Measurements from ENCODE around the gene DPH6. TPM values are rescaled to one million over a fixed set of nuclear protein-coding genes. Genes with fewer than 3 reads are reported as not detected.
"Not testable (repeated sequence)": the region's sequence is repeated elsewhere in the genome, so short reads cannot be mapped to it uniquely, and the experiment has no call there.

Gene DPH6
- total and polyA plus RNA-seq, 2 donors = 7.7 to 40.8 TPM

GRCh38 chr15:35362195-35362829 lies 183.7 kb downstream of the DPH6 start:
- H3K27ac ChIP-seq (ENCODE audit: low read depth) = no peak overlapping the region
- DNase-seq (ENCODE audit: extremely low spot score) = no peak
- no peaks in the 10 kb centered on the region for H3K4me1 ChIP-seq (ENCODE audit: insufficient read depth)
- no peaks in the 10 kb centered on the region for H3K36me3 ChIP-seq (ENCODE audit: insufficient read depth)
- no peak overlapping the region for H3K4me3 ChIP-seq (ENCODE audit: low read depth, low read length)

GRCh38 chr15:35358824-35359223 lies 187.1 kb downstream of the DPH6 start:
- Histone ChIP-seq H3K4me1 (ENCODE audit: insufficient read depth) (no peaks in the 10 kb centered on the region), H3K4me3 (ENCODE audit: low read depth, low read length) (no peak overlapping the region), H3K36me3 (ENCODE audit: insufficient read depth) (no peaks in the 10 kb centered on the region), H3K27ac (ENCODE audit: low read depth) (no peak overlapping the region)
- WGBS = over 99% methylated on average over 5 of the region's 5 CpGs
- no peak for DNase-seq (ENCODE audit: extremely low spot score)

- no peak overlapping the region for H3K4me3 ChIP-seq (ENCODE audit: low read depth, low read length)
- DNase-seq (ENCODE audit: extremely low spot score) = no peak
- no peak overlapping the region for H3K27ac ChIP-seq (ENCODE audit: low read depth)
Measured at GRCh38 chr15:35351059-35351458, 194.9 kb downstream of the DPH6 start.

GRCh38 chr15:35349916-35350315 lies 196.0 kb downstream of the DPH6 start:
- no peaks in the 10 kb centered on the region for H3K36me3 ChIP-seq (ENCODE audit: insufficient read depth)
- H3K4me3 ChIP-seq (ENCODE audit: low read depth, low read length) = no peak overlapping the region
- no peak for DNase-seq (ENCODE audit: extremely low spot score)
- WGBS = 75% methylated on average over 3 of the region's 3 CpGs
- H3K27ac ChIP-seq (ENCODE audit: low read depth) = no peak overlapping the region
- no peaks in the 10 kb centered on the region for H3K4me1 ChIP-seq (ENCODE audit: insufficient read depth)

More at GRCh38 chr15:35351059-35351458, 194.9 kb downstream of the DPH6 start:
- Histone ChIP-seq H3K36me3 (ENCODE audit: insufficient read depth) (no peaks in the 10 kb centered on the region), H3K4me1 (ENCODE audit: insufficient read depth) (no peaks in the 10 kb centered on the region)

GRCh38 chr15:35330916-35331315 lies 215.0 kb downstream of the DPH6 start:
- 86% methylated on average over 3 of the region's 3 CpGs for WGBS
- no peak overlapping the region for H3K4me3 ChIP-seq (ENCODE audit: low read depth, low read length)
- DNase-seq (ENCODE audit: extremely low spot score) = no peak
- no peaks in the 10 kb centered on the region for H3K4me1 ChIP-seq (ENCODE audit: insufficient read depth)
- no peaks in the 10 kb centered on the region for H3K36me3 ChIP-seq (ENCODE audit: insufficient read depth)
- no peak overlapping the region for H3K27ac ChIP-seq (ENCODE audit: low read depth)

- H3K27ac ChIP-seq (ENCODE audit: low read depth) = no peak overlapping the region
- no peak for DNase-seq (ENCODE audit: extremely low spot score)
- H3K36me3 ChIP-seq (ENCODE audit: insufficient read depth) = no peaks in the 10 kb centered on the region
- WGBS = 51% methylated on average over 6 of the region's 6 CpGs
- no peak overlapping the region for H3K4me3 ChIP-seq (ENCODE audit: low read depth, low read length)
- no peaks in the 10 kb centered on the region for H3K4me1 ChIP-seq (ENCODE audit: insufficient read depth)
Measured at GRCh38 chr15:35330048-35330695, 215.8 kb downstream of the DPH6 start.

- no peak overlapping the region for H3K4me3 ChIP-seq (ENCODE audit: low read depth, low read length)
- WGBS = 87% methylated on average over 1 of the region's 1 CpG
- H3K4me1 ChIP-seq (ENCODE audit: insufficient read depth) = no peaks in the 10 kb centered on the region
- H3K27ac ChIP-seq (ENCODE audit: low read depth) = no peak overlapping the region
- DNase-seq (ENCODE audit: extremely low spot score) = no peak
- no peaks in the 10 kb centered on the region for H3K36me3 ChIP-seq (ENCODE audit: insufficient read depth)
Measured at GRCh38 chr15:35329521-35329961, 216.4 kb downstream of the DPH6 start.

- not testable (repeated sequence) for H3K4me1 ChIP-seq (ENCODE audit: insufficient read depth); H3K27ac ChIP-seq (ENCODE audit: low read depth); H3K36me3 ChIP-seq (ENCODE audit: insufficient read depth); DNase-seq (ENCODE audit: extremely low spot score); H3K4me3 ChIP-seq (ENCODE audit: low read depth, low read length)
- 87% methylated on average over 4 of the region's 4 CpGs for WGBS
Measured at GRCh38 chr15:35328836-35329235, 217.1 kb downstream of the DPH6 start.

- no peak overlapping the region for H3K27ac ChIP-seq (ENCODE audit: low read depth)
- 93% methylated on average over 2 of the region's 2 CpGs for WGBS
- DNase-seq (ENCODE audit: extremely low spot score) = no peak
Measured at GRCh38 chr15:35327789-35328188, 218.2 kb downstream of the DPH6 start.

GRCh38 chr15:35325374-35325941 lies 220.5 kb downstream of the DPH6 start:
- H3K4me3 ChIP-seq (ENCODE audit: low read depth, low read length) = no peak overlapping the region
- H3K36me3 ChIP-seq (ENCODE audit: insufficient read depth) = no peaks in the 10 kb centered on the region
- H3K27ac ChIP-seq (ENCODE audit: low read depth) = no peak overlapping the region
- WGBS = 71% methylated on average over 3 of the region's 3 CpGs
- no peaks in the 10 kb centered on the region for H3K4me1 ChIP-seq (ENCODE audit: insufficient read depth)
- no peak for DNase-seq (ENCODE audit: extremely low spot score)

More at GRCh38 chr15:35327789-35328188, 218.2 kb downstream of the DPH6 start:
- no peaks in the 10 kb centered on the region for H3K36me3 ChIP-seq (ENCODE audit: insufficient read depth)
- H3K4me1 ChIP-seq (ENCODE audit: insufficient read depth) = no peaks in the 10 kb centered on the region
- H3K4me3 ChIP-seq (ENCODE audit: low read depth, low read length) = no peak overlapping the region

- Histone ChIP-seq H3K36me3 (ENCODE audit: insufficient read depth) (no peaks in the 10 kb centered on the region), H3K4me3 (ENCODE audit: low read depth, low read length) (no peak overlapping the region), H3K27ac (ENCODE audit: low read depth) (no peak overlapping the region), H3K4me1 (ENCODE audit: insufficient read depth) (no peaks in the 10 kb centered on the region)
- DNase-seq (ENCODE audit: extremely low spot score) = no peak
Measured at GRCh38 chr15:35323141-35323540, 222.8 kb downstream of the DPH6 start.

- Histone ChIP-seq H3K27ac (ENCODE audit: low read depth) (no peak overlapping the region), H3K4me3 (ENCODE audit: low read depth, low read length) (no peak overlapping the region), H3K36me3 (ENCODE audit: insufficient read depth) (no peaks in the 10 kb centered on the region), H3K4me1 (ENCODE audit: insufficient read depth) (no peaks in the 10 kb centered on the region)
- DNase-seq (ENCODE audit: extremely low spot score) = no peak
- 93% methylated on average over 2 of the region's 2 CpGs for WGBS
Measured at GRCh38 chr15:35321926-35322325, 224.0 kb downstream of the DPH6 start.

- DNase-seq (ENCODE audit: extremely low spot score) = no peak
- H3K4me1 ChIP-seq (ENCODE audit: insufficient read depth) = no peaks in the 10 kb centered on the region
- no peak overlapping the region for H3K27ac ChIP-seq (ENCODE audit: low read depth)
- no peaks in the 10 kb centered on the region for H3K36me3 ChIP-seq (ENCODE audit: insufficient read depth)
- no peak overlapping the region for H3K4me3 ChIP-seq (ENCODE audit: low read depth, low read length)
Measured at GRCh38 chr15:35320911-35321310, 225.1 kb downstream of the DPH6 start.
